Tibial artery (tissue), 4 donors: Measurements from ENCODE around the gene COL15A1.

Experiments
- DNase-seq, 2 donors: peaks; one replicate each; pipeline ENCODE4 v3.0.0-alpha.2; 2019
- H3K27ac ChIP-seq, 2 donors: fragments of 200-600 bp; sonication (generic) in 1 of 2; 1 replicate in 1 of 2; 2 replicates in 1 of 2; pipeline ENCODE4 v1.5.1; 2018 to 2019; ENCODE audit warnings: mild to moderate bottlenecking in 1 of 2
- H3K27me3 ChIP-seq, 2 donors: fragments of 200-600 bp; sonication (generic) in 1 of 2; one replicate each; pipeline versions ENCODE4 v1.5.1 to v1.6.0; 2016 to 2019
- H3K36me3 ChIP-seq, 3 donors: fragments of 200-600 bp; sonication (generic) in 2 of 3; one replicate each; pipeline ENCODE4 v1.5.1; 2016 to 2019; ENCODE audit warnings: mild to moderate bottlenecking in 2 of 3
- H3K4me1 ChIP-seq, 4 donors: fragments of 200-600 bp; sonication (generic) in 2 of 4; 1 replicate in 3 of 4; 2 replicates in 1 of 4; pipeline ENCODE4 v1.5.1; 2016 to 2019
- H3K4me3 ChIP-seq, 2 donors: fragments of 200-600 bp; sonication (generic) in 1 of 2; 1 replicate in 1 of 2; 2 replicates in 1 of 2; pipeline ENCODE4 v1.5.1; 2018 to 2019; ENCODE audit warnings: mild to moderate bottlenecking in 2 of 2
- H3K9me3 ChIP-seq, 3 donors: fragments of 200-600 bp; sonication (generic) in 1 of 3; one replicate each; pipeline ENCODE4 v1.5.1; 2016 to 2019
- CTCF ChIP-seq, 2 experiments: fragments of 200-600 bp in 1 of 2; fragments of 450-650 bp in 1 of 2; IDR thresholded peaks; one replicate each; pipeline ENCODE4 v1.5.1; 2017 to 2019; ENCODE audit warnings: antibody characterized with exemption in 2 of 2, mild to moderate bottlenecking in 1 of 2, moderate library complexity in 1 of 2
- intact Hi-C: fragments of 100-400 bp; cut with DNase I; formaldehyde crosslinking; loops from one replicate; pipeline ENCODE4 v1.15.0; 2023; ENCODE audit warnings: low total_unique reads

The COL15A1 gene

GRCh38 chr9:99101812-99102211, 158.1 kb downstream of the COL15A1 start:
- H3K27me3 ChIP-seq: no peaks in the 10 kb centered on the region
- DNase-seq: no peak
- no peak overlapping the region for H3K4me3 ChIP-seq
- no peaks in the 10 kb centered on the region for H3K9me3 ChIP-seq
- H3K4me1 ChIP-seq: peaks cover 0 to 31% (median 17%) of the 10 kb centered on the region in 4 donors
- intact Hi-C loops: no loop called here
- H3K36me3 ChIP-seq: no peaks in the 10 kb centered on the region
- no peak for TF ChIP-seq CTCF (IDR thresholded peaks at IDR 0.05)
- H3K27ac ChIP-seq: peak overlapping the region; percentile 97 to 98

- H3K27me3 ChIP-seq: no peaks in the 10 kb centered on the region
- H3K27ac ChIP-seq: peak overlapping the region; percentile 97 to 98
- peaks cover 0 to 46% (median 29%) of the 10 kb centered on the region in 4 donors for H3K4me1 ChIP-seq
- H3K4me3 ChIP-seq: peak overlapping the region in 1 of 2 donors; percentile 96
- H3K36me3 ChIP-seq: no peaks in the 10 kb centered on the region
- no peaks in the 10 kb centered on the region for H3K9me3 ChIP-seq
- no peak for TF ChIP-seq CTCF (IDR thresholded peaks at IDR 0.05)
- peak in 1 of 2 donors; percentile 23 for DNase-seq
- intact Hi-C loops: no loop called here
These were observed 159.6 kb downstream of the COL15A1 start for GRCh38 chr9:99103054-99103895.

GRCh38 chr9:99103901-99104458, 160.3 kb downstream of the COL15A1 start:
- H3K9me3 ChIP-seq: no peaks in the 10 kb centered on the region
- intact Hi-C loops: no loop called here
- H3K27me3 ChIP-seq: no peaks in the 10 kb centered on the region
- peaks cover 0 to 53% (median 31%) of the 10 kb centered on the region in 4 donors for H3K4me1 ChIP-seq
- no peak for TF ChIP-seq CTCF (IDR thresholded peaks at IDR 0.05)
- H3K27ac ChIP-seq: peak overlapping the region; percentile 97 to 98
- peak overlapping the region; percentile 89 to 96 for H3K4me3 ChIP-seq
- H3K36me3 ChIP-seq: no peaks in the 10 kb centered on the region
- DNase-seq: peak in 1 of 2 donors; percentile 41

GRCh38 chr9:99104459-99105151, 160.9 kb downstream of the COL15A1 start, which contains the start of gene TGFBR1:
TSS of gene TGFBR1 (plus strand) at chr9:99105113. CDS start at chr9:99105206, 93 bp downstream.
- peak; percentile 92 to 97 for DNase-seq
- intact Hi-C loops: loop anchor here (5.0 kb wide), 1 partner anchor 87 kb away; no protein-coding TSS in a partner anchor
- H3K4me1 ChIP-seq: peaks cover 0 to 59% (median 34%) of the 10 kb centered on the region in 4 donors
- H3K9me3 ChIP-seq: no peaks in the 10 kb centered on the region
- H3K4me3 ChIP-seq: peak within 1 kb of the TSS; percentile 89 to 96
- H3K27me3 ChIP-seq: no peaks in the 10 kb centered on the region
- no peaks in the 10 kb centered on the region for H3K36me3 ChIP-seq
- peak in 1 of 2 experiments; percentile 6 for TF ChIP-seq CTCF (IDR thresholded peaks at IDR 0.05)
- peak within 1 kb of the TSS; percentile 97 to 98 for H3K27ac ChIP-seq
